H1 (cell line): ENCODE measurements around the gene ZCCHC17. TPM values are rescaled to one million over a fixed set of nuclear protein-coding genes. Genes with fewer than 3 reads are reported as not detected.

Source experiments
- BCL11A ChIP-seq, 2 experiments: IDR thresholded peaks; one replicate each; pipeline ENCODE4 v1.6.1; 2011; ENCODE audit warnings: low read depth in 2 of 2, low read length in 2 of 2, mild to moderate bottlenecking in 2 of 2
- CEBPB ChIP-seq: IDR thresholded peaks from 2 replicates; pipeline ENCODE4 v1.6.1; 2012; ENCODE audit warnings: low read depth, low read length
- KDM1A ChIP-seq: fragments of 200-600, 300-600 bp; sonication (generic); IDR thresholded peaks from 2 replicates; pipeline ENCODE4 v1.7.1; 2016; ENCODE audit warnings: mild to moderate bottlenecking, low read length, borderline replicate concordance
- KDM4A ChIP-seq: IDR thresholded peaks from one replicate; pipeline ENCODE4 v1.7.1; 2012; ENCODE audit warnings: low read depth, mild to moderate bottlenecking, moderate library complexity, low read length, inconsistent platforms; ENCODE audit not compliant: severe bottlenecking
- SP2 ChIP-seq: IDR thresholded peaks from 2 replicates; pipeline ENCODE4 v1.6.1; 2012; ENCODE audit warnings: mild to moderate bottlenecking, low read length, inconsistent platforms
- TAF1 ChIP-seq: IDR thresholded peaks from 2 replicates; pipeline ENCODE4 v1.6.1; 2011; ENCODE audit warnings: mild to moderate bottlenecking, low read depth, low read length
- ZNF274 ChIP-seq: IDR thresholded peaks from 2 replicates; pipeline ENCODE4 v1.7.0; 2012; ENCODE audit warnings: low read length, borderline replicate concordance; ENCODE audit errors: extremely low read depth
- polyA plus RNA-seq, 7 experiments: library from polyadenylated mRNA; depleted of rRNA in 3 of 7; stranded (reverse) in 5 of 7; unstranded in 2 of 7; fragments of >200 nt in 5 of 7; fragments of 200-250 nt in 2 of 7; gene quantifications; 1 replicate in 5 of 7; 2 replicates in 1 of 7; 4 replicates in 1 of 7; pipeline versions ENCODE4 v1.2.1 to v1.2.3, GENCODE V29; 2011 to 2013; ENCODE audit warnings: missing spikeins in 2 of 7, mixed read lengths in 2 of 7
- total RNA-seq: library from RNA; stranded (reverse); fragmentation: NEBNext Ultra II Directional; extraction: Animal tissue kit (Norgen Biotek cat#: 25700); gene quantifications from 2 replicates; pipeline ENCODE4 v1.2.1, GENCODE V29; 2021
- TF ChIP-seq, protein P1 (sequence below): fragments of 300-600 bp; sonication (generic); IDR thresholded peaks from 2 replicates; pipeline ENCODE4 v1.7.1; 2012; ENCODE audit warnings: low read length, moderate library complexity, mild to moderate bottlenecking, inconsistent platforms; ENCODE audit not compliant: insufficient replicate concordance

Gene ZCCHC17
- total and polyA plus RNA-seq, 2 of the 8 experiments (the other 6 are each of a cell fraction or from before 2014, with no cell fraction given) = 51.6 to 59.3 TPM

DNA sequence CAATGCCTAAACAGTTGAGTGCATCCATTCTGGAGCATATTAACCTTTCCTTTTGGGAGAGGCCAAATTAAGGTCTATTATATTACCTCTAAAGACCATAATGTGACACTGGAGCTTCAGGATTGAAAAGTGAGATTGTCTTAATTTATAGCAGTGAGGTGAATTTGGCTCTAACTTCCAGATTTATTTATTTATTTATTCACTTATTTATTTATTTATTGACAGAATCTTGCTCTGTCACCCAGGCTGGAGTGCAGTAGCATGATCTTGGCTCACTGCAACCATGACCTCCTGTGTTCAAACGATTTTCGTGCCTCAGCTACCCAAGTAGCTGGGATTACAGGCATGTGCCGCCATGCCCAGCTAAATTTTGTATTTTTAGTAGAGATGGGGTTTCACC is 19.1 kb downstream of the ZCCHC17 start (continued):
- TF ChIP-seq, protein P1, sequence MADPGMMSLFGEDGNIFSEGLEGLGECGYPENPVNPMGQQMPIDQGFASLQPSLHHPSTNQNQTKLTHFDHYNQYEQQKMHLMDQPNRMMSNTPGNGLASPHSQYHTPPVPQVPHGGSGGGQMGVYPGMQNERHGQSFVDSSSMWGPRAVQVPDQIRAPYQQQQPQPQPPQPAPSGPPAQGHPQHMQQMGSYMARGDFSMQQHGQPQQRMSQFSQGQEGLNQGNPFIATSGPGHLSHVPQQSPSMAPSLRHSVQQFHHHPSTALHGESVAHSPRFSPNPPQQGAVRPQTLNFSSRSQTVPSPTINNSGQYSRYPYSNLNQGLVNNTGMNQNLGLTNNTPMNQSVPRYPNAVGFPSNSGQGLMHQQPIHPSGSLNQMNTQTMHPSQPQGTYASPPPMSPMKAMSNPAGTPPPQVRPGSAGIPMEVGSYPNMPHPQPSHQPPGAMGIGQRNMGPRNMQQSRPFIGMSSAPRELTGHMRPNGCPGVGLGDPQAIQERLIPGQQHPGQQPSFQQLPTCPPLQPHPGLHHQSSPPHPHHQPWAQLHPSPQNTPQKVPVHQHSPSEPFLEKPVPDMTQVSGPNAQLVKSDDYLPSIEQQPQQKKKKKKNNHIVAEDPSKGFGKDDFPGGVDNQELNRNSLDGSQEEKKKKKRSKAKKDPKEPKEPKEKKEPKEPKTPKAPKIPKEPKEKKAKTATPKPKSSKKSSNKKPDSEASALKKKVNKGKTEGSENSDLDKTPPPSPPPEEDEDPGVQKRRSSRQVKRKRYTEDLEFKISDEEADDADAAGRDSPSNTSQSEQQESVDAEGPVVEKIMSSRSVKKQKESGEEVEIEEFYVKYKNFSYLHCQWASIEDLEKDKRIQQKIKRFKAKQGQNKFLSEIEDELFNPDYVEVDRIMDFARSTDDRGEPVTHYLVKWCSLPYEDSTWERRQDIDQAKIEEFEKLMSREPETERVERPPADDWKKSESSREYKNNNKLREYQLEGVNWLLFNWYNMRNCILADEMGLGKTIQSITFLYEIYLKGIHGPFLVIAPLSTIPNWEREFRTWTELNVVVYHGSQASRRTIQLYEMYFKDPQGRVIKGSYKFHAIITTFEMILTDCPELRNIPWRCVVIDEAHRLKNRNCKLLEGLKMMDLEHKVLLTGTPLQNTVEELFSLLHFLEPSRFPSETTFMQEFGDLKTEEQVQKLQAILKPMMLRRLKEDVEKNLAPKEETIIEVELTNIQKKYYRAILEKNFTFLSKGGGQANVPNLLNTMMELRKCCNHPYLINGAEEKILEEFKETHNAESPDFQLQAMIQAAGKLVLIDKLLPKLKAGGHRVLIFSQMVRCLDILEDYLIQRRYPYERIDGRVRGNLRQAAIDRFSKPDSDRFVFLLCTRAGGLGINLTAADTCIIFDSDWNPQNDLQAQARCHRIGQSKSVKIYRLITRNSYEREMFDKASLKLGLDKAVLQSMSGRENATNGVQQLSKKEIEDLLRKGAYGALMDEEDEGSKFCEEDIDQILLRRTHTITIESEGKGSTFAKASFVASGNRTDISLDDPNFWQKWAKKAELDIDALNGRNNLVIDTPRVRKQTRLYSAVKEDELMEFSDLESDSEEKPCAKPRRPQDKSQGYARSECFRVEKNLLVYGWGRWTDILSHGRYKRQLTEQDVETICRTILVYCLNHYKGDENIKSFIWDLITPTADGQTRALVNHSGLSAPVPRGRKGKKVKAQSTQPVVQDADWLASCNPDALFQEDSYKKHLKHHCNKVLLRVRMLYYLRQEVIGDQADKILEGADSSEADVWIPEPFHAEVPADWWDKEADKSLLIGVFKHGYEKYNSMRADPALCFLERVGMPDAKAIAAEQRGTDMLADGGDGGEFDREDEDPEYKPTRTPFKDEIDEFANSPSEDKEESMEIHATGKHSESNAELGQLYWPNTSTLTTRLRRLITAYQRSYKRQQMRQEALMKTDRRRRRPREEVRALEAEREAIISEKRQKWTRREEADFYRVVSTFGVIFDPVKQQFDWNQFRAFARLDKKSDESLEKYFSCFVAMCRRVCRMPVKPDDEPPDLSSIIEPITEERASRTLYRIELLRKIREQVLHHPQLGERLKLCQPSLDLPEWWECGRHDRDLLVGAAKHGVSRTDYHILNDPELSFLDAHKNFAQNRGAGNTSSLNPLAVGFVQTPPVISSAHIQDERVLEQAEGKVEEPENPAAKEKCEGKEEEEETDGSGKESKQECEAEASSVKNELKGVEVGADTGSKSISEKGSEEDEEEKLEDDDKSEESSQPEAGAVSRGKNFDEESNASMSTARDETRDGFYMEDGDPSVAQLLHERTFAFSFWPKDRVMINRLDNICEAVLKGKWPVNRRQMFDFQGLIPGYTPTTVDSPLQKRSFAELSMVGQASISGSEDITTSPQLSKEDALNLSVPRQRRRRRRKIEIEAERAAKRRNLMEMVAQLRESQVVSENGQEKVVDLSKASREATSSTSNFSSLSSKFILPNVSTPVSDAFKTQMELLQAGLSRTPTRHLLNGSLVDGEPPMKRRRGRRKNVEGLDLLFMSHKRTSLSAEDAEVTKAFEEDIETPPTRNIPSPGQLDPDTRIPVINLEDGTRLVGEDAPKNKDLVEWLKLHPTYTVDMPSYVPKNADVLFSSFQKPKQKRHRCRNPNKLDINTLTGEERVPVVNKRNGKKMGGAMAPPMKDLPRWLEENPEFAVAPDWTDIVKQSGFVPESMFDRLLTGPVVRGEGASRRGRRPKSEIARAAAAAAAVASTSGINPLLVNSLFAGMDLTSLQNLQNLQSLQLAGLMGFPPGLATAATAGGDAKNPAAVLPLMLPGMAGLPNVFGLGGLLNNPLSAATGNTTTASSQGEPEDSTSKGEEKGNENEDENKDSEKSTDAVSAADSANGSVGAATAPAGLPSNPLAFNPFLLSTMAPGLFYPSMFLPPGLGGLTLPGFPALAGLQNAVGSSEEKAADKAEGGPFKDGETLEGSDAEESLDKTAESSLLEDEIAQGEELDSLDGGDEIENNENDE = no peak
- no peak for TF ChIP-seq KDM4A
- no peak for TF ChIP-seq SP2
- no peak for TF ChIP-seq TAF1
- TF ChIP-seq ZNF274 = no peak
- TF ChIP-seq KDM1A = no peak
- no peak for TF ChIP-seq BCL11A (IDR thresholded peaks at IDR 0.05; ENCODE audit: low read depth in 2 of 2, low read length in 2 of 2)
- no peak for TF ChIP-seq CEBPB
